GM23338 (cell line): Measurements from ENCODE around the gene GGT7.

Experiments used
- CREB1 ChIP-seq: fragments of 250-450 bp; sonication (Bioruptor Pico); IDR thresholded peaks from 2 replicates; pipeline ENCODE4 v1.5.0; 2020; ENCODE audit warnings: low read depth, mild to moderate bottlenecking, moderate library complexity
- CTCF ChIP-seq, 2 experiments: fragments of 200-600 bp in 1 of 2; sonication (generic) in 1 of 2; conservative IDR thresholded peaks; 2 replicates each; pipeline versions ENCODE4 v1.5.1 to v1.6.1; 2016 to 2017; ENCODE audit warnings: antibody characterized with exemption in 2 of 2, low read depth in 2 of 2, mild to moderate bottlenecking in 2 of 2, moderate library complexity in 1 of 2
- ETS1 ChIP-seq: IDR thresholded peaks from 2 replicates; pipeline ENCODE4 v1.6.1; 2016; ENCODE audit warnings: antibody characterized with exemption
- EZH2 ChIP-seq: fragments of 200-600 bp; sonication (generic); IDR thresholded peaks from one replicate; pipeline ENCODE4 v1.8.0; 2017; ENCODE audit warnings: antibody characterized with exemption, mild to moderate bottlenecking, low read depth; ENCODE audit not compliant: unreplicated experiment
- EZH2phosphoT487 ChIP-seq: fragments of 200-600 bp; sonication (generic); IDR thresholded peaks from one replicate; pipeline ENCODE4 v1.8.1; 2018; ENCODE audit warnings: antibody characterized with exemption; ENCODE audit not compliant: unreplicated experiment
- ZNF331 ChIP-seq: fragments of 250-450 bp; sonication (Bioruptor Pico); IDR thresholded peaks from 2 replicates; pipeline ENCODE4 v1.5.0; 2020; ENCODE audit warnings: low read depth, mild to moderate bottlenecking, moderate library complexity

GRCh38 chr20:34815636-34816035, 57.0 kb downstream of the GGT7 start:
- TF ChIP-seq CTCF (conservative IDR thresholded peaks at IDR 0.05; ENCODE audit: low read depth in 2 of 2) (no peak), EZH2 (no peak), EZH2phosphoT487 (no peak), ZNF331 (CRISPR knock-in tag) (no peak), ETS1 (no peak), CREB1 (CRISPR knock-in tag) (no peak)
